DOHH2 (cell line): Measurements from ENCODE around the gene CDC42BPA.

Experiments used
- EZH2phosphoT487 ChIP-seq: fragments of 200-600 bp; sonication (generic); IDR thresholded peaks from 2 replicates; pipeline ENCODE4 v1.6.1; 2017; ENCODE audit warnings: borderline replicate concordance, mild to moderate bottlenecking, antibody characterized with exemption, low read length, moderate library complexity, mixed read lengths
- TF ChIP-seq, protein P1 (sequence below): fragments of 200-600 bp; sonication (generic); IDR thresholded peaks from one replicate; pipeline ENCODE4 v1.5.1; 2014; ENCODE audit warnings: antibody characterized with exemption, mild to moderate bottlenecking, low read depth, low read length; ENCODE audit not compliant: poor library complexity, severe bottlenecking

DNA sequence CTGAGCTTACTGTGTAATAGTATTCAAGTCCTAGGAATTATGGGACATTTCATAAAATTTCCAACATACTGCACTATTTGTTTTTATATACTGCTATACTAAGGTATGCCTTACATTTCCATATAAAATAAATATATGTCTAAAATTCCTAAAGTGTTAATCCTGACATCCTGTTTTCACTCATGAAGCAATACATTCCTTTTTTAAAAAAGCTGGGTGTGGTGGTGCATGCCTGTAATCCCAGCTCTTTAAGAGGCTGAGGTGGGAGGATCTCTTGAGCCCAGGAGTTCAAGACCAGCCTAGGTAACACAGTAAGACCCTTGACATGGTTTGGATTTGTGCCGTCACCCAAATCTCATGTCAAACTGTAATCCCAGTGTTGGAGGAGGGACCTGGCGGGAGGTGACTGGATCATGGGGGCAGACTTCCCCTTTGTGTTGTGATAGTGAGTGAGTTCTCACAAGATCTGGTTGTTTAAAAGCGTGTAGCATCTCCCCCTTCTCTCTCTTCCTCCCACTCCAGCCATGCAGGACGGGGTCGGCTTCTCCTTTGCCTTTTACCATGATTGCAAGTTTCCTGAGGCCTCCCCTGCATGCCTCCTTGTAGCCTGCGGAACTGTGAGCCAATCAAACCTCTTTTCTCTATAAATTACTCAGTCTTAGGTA lies 5.8 kb downstream of the CDC42BPA start:
- TF ChIP-seq, protein P1, sequence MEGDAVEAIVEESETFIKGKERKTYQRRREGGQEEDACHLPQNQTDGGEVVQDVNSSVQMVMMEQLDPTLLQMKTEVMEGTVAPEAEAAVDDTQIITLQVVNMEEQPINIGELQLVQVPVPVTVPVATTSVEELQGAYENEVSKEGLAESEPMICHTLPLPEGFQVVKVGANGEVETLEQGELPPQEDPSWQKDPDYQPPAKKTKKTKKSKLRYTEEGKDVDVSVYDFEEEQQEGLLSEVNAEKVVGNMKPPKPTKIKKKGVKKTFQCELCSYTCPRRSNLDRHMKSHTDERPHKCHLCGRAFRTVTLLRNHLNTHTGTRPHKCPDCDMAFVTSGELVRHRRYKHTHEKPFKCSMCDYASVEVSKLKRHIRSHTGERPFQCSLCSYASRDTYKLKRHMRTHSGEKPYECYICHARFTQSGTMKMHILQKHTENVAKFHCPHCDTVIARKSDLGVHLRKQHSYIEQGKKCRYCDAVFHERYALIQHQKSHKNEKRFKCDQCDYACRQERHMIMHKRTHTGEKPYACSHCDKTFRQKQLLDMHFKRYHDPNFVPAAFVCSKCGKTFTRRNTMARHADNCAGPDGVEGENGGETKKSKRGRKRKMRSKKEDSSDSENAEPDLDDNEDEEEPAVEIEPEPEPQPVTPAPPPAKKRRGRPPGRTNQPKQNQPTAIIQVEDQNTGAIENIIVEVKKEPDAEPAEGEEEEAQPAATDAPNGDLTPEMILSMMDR, result no peak
- TF ChIP-seq EZH2phosphoT487, result no peak
